K562 (cell line): ENCODE data around the gene DCAKD. TPM values are rescaled to one million over a fixed set of nuclear protein-coding genes. Genes with fewer than 3 reads are reported as not detected.
A peak's percentile ranks its signal among the peaks of the same experiment; 100 is the strongest.

Experiments
- ARID2 ChIP-seq: fragments of 450-650 bp; IDR thresholded peaks from 2 replicates; pipeline ENCODE4 v1.6.1; 2017; ENCODE audit warnings: antibody characterized with exemption, mild to moderate bottlenecking
- ATF1 ChIP-seq, 2 experiments: fragments of 450-650 bp in 1 of 2; IDR thresholded peaks; 2 replicates each; pipeline ENCODE4 v1.6.1; 2016; ENCODE audit warnings: missing compliant biosample characterization in 1 of 2, missing genetic modification characterization in 1 of 2
- BACH1 ChIP-seq: fragments of 200-800 bp; sonication (Bioruptor generic); IDR thresholded peaks from 2 replicates; pipeline ENCODE4 v1.6.1; 2016; ENCODE audit warnings: missing genetic modification characterization, missing compliant biosample characterization
- CEBPB ChIP-seq: fragments of 450-650 bp; IDR thresholded peaks from 2 replicates; pipeline ENCODE4 v1.6.1; 2016; ENCODE audit warnings: missing genetic modification characterization, missing compliant biosample characterization
- FOXK2 ChIP-seq, 2 experiments: fragments of 450-650 bp; IDR thresholded peaks in 1 of 2; conservative IDR thresholded peaks in 1 of 2; 2 replicates each; pipeline ENCODE4 v1.6.1; 2016; ENCODE audit warnings: low read depth in 2 of 2, mild to moderate bottlenecking in 1 of 2
- GATAD2A ChIP-seq: fragments of 450-650 bp; IDR thresholded peaks from 2 replicates; pipeline ENCODE4 v1.6.1; 2017
- HES1 ChIP-seq: fragments of 450-650 bp; IDR thresholded peaks from 2 replicates; pipeline ENCODE4 v1.6.1; 2016; ENCODE audit warnings: low read depth, mild to moderate bottlenecking, moderate library complexity
- HLTF ChIP-seq: fragments of 450-650 bp; IDR thresholded peaks from 2 replicates; pipeline ENCODE4 v1.6.1; 2016
- HMG20A ChIP-seq: fragments of 450-650 bp; formaldehyde crosslinking; conservative IDR thresholded peaks from 2 replicates; pipeline ENCODE4 v1.4.0; 2020; ENCODE audit warnings: mild to moderate bottlenecking, mixed read lengths
- JUNB ChIP-seq: fragments of 450-650 bp; formaldehyde crosslinking; conservative IDR thresholded peaks from 2 replicates; pipeline ENCODE4 v1.4.0; 2020; ENCODE audit warnings: mild to moderate bottlenecking
- KAT8 ChIP-seq: fragments of 450-650 bp; IDR thresholded peaks from 2 replicates; pipeline ENCODE4 v1.6.1; 2016; ENCODE audit warnings: low read depth, mild to moderate bottlenecking
- KDM5B ChIP-seq: fragments of 200-600 bp; sonication (generic); IDR thresholded peaks from 2 replicates; pipeline ENCODE4 v1.6.1; 2012; ENCODE audit warnings: low read depth, mild to moderate bottlenecking, moderate library complexity, low read length, control low read depth, inconsistent platforms; ENCODE audit not compliant: insufficient replicate concordance
- MAFK ChIP-seq: IDR thresholded peaks from 2 replicates; pipeline ENCODE4 v1.6.1; 2011; ENCODE audit warnings: low read length, improper control_type of control experiment
- MEF2D ChIP-seq: conservative IDR thresholded peaks from 2 replicates; pipeline ENCODE4 v1.6.1; 2016; ENCODE audit warnings: low read depth, missing genetic modification characterization, missing compliant biosample characterization
- NELFE ChIP-seq: IDR thresholded peaks from 2 replicates; pipeline ENCODE4 v1.6.1; 2011; ENCODE audit warnings: mild to moderate bottlenecking; ENCODE audit not compliant: insufficient read depth, insufficient read length
- NR2C2 ChIP-seq, 2 experiments: fragments of 200-800 bp in 1 of 2; sonication (Bioruptor generic) in 1 of 2; sonication (generic) in 1 of 2; formaldehyde crosslinking in 1 of 2; IDR thresholded peaks; 2 replicates each; pipeline versions ENCODE4 v1.6.1 to v1.8.0; 2016 to 2022; ENCODE audit warnings: mild to moderate bottlenecking in 1 of 2, missing compliant biosample characterization in 1 of 2, missing genetic modification characterization in 1 of 2, missing genetic modification reagents in 1 of 2
- PCBP1 ChIP-seq: fragments of 200-400 bp; formaldehyde crosslinking; IDR thresholded peaks from 2 replicates; pipeline ENCODE4 v1.6.1; 2018; ENCODE audit warnings: mild to moderate bottlenecking, low read depth, low read length; ENCODE audit not compliant: poor library complexity, severe bottlenecking
- POLR2B ChIP-seq: fragments of 450-650 bp; IDR thresholded peaks from 2 replicates; pipeline ENCODE4 v1.6.1; 2018; ENCODE audit warnings: low read depth; ENCODE audit not compliant: partially characterized antibody
- PRPF4 ChIP-seq: fragments of 200-400 bp; formaldehyde crosslinking; IDR thresholded peaks from one replicate; pipeline ENCODE4 v1.6.1; 2017; ENCODE audit warnings: low read length, low read depth, mild to moderate bottlenecking; ENCODE audit not compliant: insufficient read depth, poor library complexity, severe bottlenecking
- RBFOX2 ChIP-seq: fragments of 200-400 bp; formaldehyde crosslinking; IDR thresholded peaks from 2 replicates; pipeline ENCODE4 v1.6.1; 2017; ENCODE audit warnings: low read depth, mild to moderate bottlenecking, low read length, moderate library complexity
- SRSF9 ChIP-seq: fragments of 200-400 bp; formaldehyde crosslinking; IDR thresholded peaks from 2 replicates; pipeline ENCODE4 v1.6.1; 2017; ENCODE audit warnings: low read depth, low read length, borderline replicate concordance
- STAG1 ChIP-seq: sonication (generic); formaldehyde crosslinking; IDR thresholded peaks from 2 replicates; pipeline ENCODE4 v1.5.0; 2020; ENCODE audit warnings: missing genetic modification reagents, borderline replicate concordance
- ZFPM2 ChIP-seq: fragments of 250-450 bp; sonication (Bioruptor Pico); IDR thresholded peaks from 2 replicates; pipeline ENCODE4 v1.5.1; 2022; ENCODE audit warnings: mild to moderate bottlenecking
- ZNF232 ChIP-seq: sonication (generic); formaldehyde crosslinking; IDR thresholded peaks from 2 replicates; pipeline ENCODE4 v1.8.0; 2022; ENCODE audit warnings: mild to moderate bottlenecking, missing genetic modification reagents
- ZNF274 ChIP-seq: IDR thresholded peaks from 2 replicates; pipeline ENCODE4 v1.6.1; 2011; ENCODE audit warnings: low read depth, mild to moderate bottlenecking, low read length, moderate library complexity, borderline replicate concordance
- ZNF408 ChIP-seq: fragments of 250-450 bp; sonication (Bioruptor Pico); IDR thresholded peaks from 2 replicates; pipeline ENCODE4 v1.4.0; 2020; ENCODE audit warnings: low read depth, mild to moderate bottlenecking, moderate library complexity
- ZNF584 ChIP-seq: fragments of 200-800 bp; sonication (Bioruptor generic); IDR thresholded peaks from 2 replicates; pipeline ENCODE4 v1.6.1; 2016; ENCODE audit warnings: low read depth, mild to moderate bottlenecking, missing genetic modification characterization, missing compliant biosample characterization
- ZNF655 ChIP-seq: fragments of 250-450 bp; sonication (Bioruptor Pico); IDR thresholded peaks from 2 replicates; pipeline ENCODE4 v1.5.0; 2021
- polyA plus RNA-seq, 8 experiments: library from polyadenylated mRNA; depleted of rRNA in 4 of 8; stranded (reverse) in 5 of 8; unstranded in 3 of 8; fragments of >200 nt; fragmentation: Nextera tagmentation in 2 of 8; fragmentation: Illumina TruSeq in 1 of 8; extraction: Ambion mirVana in 2 of 8; extraction: Trizol in 1 of 8; gene quantifications; 2 replicates each; pipeline versions ENCODE4 v1.2.1 to v1.2.3, GENCODE V29; 2011 to 2014; ENCODE audit warnings: inconsistent platforms in 1 of 8, missing spikeins in 1 of 8
- total RNA-seq, 7 experiments: library from RNA; depleted of rRNA in 6 of 7; stranded (reverse); fragments of >200 nt in 6 of 7; fragmentation: Illumina TruSeq in 2 of 7; extraction: Trizol in 2 of 7; gene quantifications; 2 replicates each; pipeline versions ENCODE4 v1.2.1 to v1.2.3, GENCODE V29; 2011 to 2021; ENCODE audit warnings: low replicate concordance in 1 of 7

Gene DCAKD
- total and polyA plus RNA-seq, 9 of the 15 experiments (the other 6 are each of a cell fraction or from before 2014, with no cell fraction given) = 7.9 to 35.5 (median 21.4) TPM

GRCh38 chr17:45060797-45061605 is 9.6 kb upstream of the DCAKD start, which contains the start of gene NMT1 (continued):
- TF ChIP-seq MEF2D (tag) (no peak), HLTF (no peak), ZNF584 (CRISPR knock-in tag) (no peak), JUNB (no peak), POLR2B (peak; percentile 93), CEBPB (tag) (peak; percentile 92), PRPF4 (no peak), ZNF274 (no peak), KAT8 (no peak), ARID2 (no peak), GATAD2A (no peak), NR2C2 (CRISPR knock-in tag; IDR thresholded peaks at IDR 0.05) (peak; percentile 87; the same call in 1 of the 2 replicates), NR2C2 (tag; IDR thresholded peaks at IDR 0.05) (peak; percentile 97), SRSF9 (no peak), FOXK2 (conservative IDR thresholded peaks at IDR 0.05 in 1 of 2, IDR thresholded peaks at IDR 0.05 in 1 of 2; ENCODE audit: low read depth in 2 of 2) (peak in 1 of 2 experiments; percentile 45; a peak in 2 of 4 replicates), ZNF232 (no peak), ZFPM2 (no peak), BACH1 (no peak; the same call in 1 of the 2 replicates), NELFE (no peak), PCBP1 (no peak), STAG1 (CRISPR knock-in tag) (no peak), KDM5B (peak; percentile 85), ATF1 (CRISPR knock-in tag; IDR thresholded peaks at IDR 0.05) (no peak), ATF1 (tag; IDR thresholded peaks at IDR 0.05) (peak; percentile 90), RBFOX2 (peak; percentile 95), ZNF408 (CRISPR knock-in tag) (no peak), MAFK (no peak), HES1 (no peak; the same call in 1 of the 2 replicates), ZNF655 (CRISPR knock-in tag) (no peak), HMG20A (CRISPR knock-in tag) (no peak)
